ENCODE data around the gene SPATA45.
A peak's percentile ranks its signal among the peaks of the same experiment; 100 is the strongest.

DNA sequence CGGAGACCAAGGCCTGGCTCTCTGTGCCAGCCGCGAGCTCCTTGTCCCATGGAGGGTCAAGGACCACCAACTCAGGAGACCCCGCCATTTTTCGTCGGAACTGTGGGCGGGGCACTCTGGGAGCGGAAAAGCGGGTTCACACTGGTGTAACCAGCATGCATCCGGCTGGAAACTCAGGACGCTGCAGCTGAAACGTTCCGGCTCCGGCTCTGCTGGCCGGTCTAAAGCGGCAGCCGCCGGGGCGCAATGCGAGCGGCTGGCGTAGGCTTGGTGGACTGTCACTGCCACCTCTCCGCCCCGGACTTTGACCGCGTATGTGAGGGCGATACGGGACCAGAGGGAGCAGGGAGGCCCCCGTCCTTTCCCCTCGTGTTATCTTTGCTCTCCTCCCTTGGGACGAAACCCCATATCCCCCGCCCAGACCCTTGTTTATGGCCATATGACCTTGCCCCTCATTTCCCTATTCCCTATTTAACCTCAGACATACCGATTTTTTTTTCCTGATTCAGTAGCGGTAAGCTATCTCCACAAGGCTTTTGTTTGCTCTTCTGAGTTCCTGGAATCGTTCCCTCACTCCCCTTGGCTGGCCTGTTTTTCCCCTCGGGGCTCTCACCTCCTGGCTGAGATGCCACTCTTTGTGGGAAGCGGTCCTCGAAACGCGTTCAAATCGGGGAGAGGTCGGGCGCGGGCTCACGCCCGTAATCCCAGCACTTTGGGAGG, 55.6 kb downstream of the SPATA45 start, which contains the start of the genes NSL1 and TATDN3:
- TF ChIP-seq, protein P1, sequence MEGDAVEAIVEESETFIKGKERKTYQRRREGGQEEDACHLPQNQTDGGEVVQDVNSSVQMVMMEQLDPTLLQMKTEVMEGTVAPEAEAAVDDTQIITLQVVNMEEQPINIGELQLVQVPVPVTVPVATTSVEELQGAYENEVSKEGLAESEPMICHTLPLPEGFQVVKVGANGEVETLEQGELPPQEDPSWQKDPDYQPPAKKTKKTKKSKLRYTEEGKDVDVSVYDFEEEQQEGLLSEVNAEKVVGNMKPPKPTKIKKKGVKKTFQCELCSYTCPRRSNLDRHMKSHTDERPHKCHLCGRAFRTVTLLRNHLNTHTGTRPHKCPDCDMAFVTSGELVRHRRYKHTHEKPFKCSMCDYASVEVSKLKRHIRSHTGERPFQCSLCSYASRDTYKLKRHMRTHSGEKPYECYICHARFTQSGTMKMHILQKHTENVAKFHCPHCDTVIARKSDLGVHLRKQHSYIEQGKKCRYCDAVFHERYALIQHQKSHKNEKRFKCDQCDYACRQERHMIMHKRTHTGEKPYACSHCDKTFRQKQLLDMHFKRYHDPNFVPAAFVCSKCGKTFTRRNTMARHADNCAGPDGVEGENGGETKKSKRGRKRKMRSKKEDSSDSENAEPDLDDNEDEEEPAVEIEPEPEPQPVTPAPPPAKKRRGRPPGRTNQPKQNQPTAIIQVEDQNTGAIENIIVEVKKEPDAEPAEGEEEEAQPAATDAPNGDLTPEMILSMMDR (IDR thresholded peaks at IDR 0.05): no peak
- TF ChIP-seq POLR2A (IDR thresholded peaks at IDR 0.05): peak in 1 of 2 donors; percentile 71

Measured in suprapubic skin (tissue), 3 donors.